HCT116 (cell line): ENCODE results near the gene AS3MT. TPM values are rescaled to one million over a fixed set of nuclear protein-coding genes. Genes with fewer than 3 reads are reported as not detected.

Experiments used
- ATAC-seq: fragments of 200-7000 bp; cut with Tn5 transposase; 2 replicates; pipeline ENCODE4 v1.9.1; 2020; ENCODE audit warnings: mild to moderate bottlenecking, moderate library complexity
- BruUV-seq: library from RNA; stranded (reverse); fragments of 400-500 nt; replicated peaks from 2 replicates; lab custom pipeline; 2021; lab: Mats Ljungman, UMichigan
- CTCF ChIA-PET: fragments of 300-600 bp; sonication (Branson Sonifier 250); formaldehyde crosslinking; loops from one replicate; lab custom pipeline; 2021; ENCODE audit warnings: antibody characterized with exemption; lab: Charles Lee
- POLR2A ChIA-PET: fragments of 300-600, 350-600 bp; sonication (Branson Sonifier 250); formaldehyde crosslinking; loops from one replicate; lab custom pipeline; 2021; ENCODE audit warnings: antibody characterized with exemption; lab: Charles Lee
- RAD21 ChIA-PET, 2 experiments: fragments of 300-600 bp; sonication (Branson Sonifier 250); formaldehyde crosslinking; loops; one replicate each; lab custom pipeline; 2023; ENCODE audit warnings: low total read pairs in 2 of 2; ENCODE audit not compliant: uncharacterized antibody in 2 of 2, unreplicated experiment in 2 of 2, low non-redundant PET in 1 of 2; lab: Charles Lee
- DNase-seq: peaks from one replicate; pipeline ENCODE4 v3.0.0-alpha.2; 2010; ENCODE audit warnings: low read depth, low spot score
- H2AFZ ChIP-seq: fragments of 200-600 bp; shearing (Covaris generic), sonication (generic); 2 replicates; pipeline ENCODE4 v1.6.1; 2017; ENCODE audit warnings: low read depth, mixed run types, mixed read lengths, antibody characterized with exemption, low read length; ENCODE audit not compliant: poor library complexity, severe bottlenecking
- H3K27ac ChIP-seq: 2 replicates; pipeline ENCODE4 v1.5.1; 2012; ENCODE audit warnings: low read depth, low read length
- H3K27me3 ChIP-seq: fragments of 200-600 bp; sonication (generic); 2 replicates; pipeline ENCODE4 v1.6.1; 2016; ENCODE audit warnings: mixed run types, low read length, mixed read lengths; ENCODE audit not compliant: insufficient read depth
- H3K36me3 ChIP-seq, 2 experiments: fragments of 200-500 bp in 1 of 2; fragments of 200-600 bp in 1 of 2; sonication (Bioruptor generic) in 1 of 2; sonication (generic) in 1 of 2; 2 replicates each; pipeline versions ENCODE4 v1.5.1 to v1.6.1; 2014 to 2016; ENCODE audit warnings: low read length in 2 of 2, inconsistent platforms in 1 of 2, mixed read lengths in 1 of 2, mixed run types in 1 of 2; ENCODE audit not compliant: insufficient read depth in 2 of 2, control insufficient read depth in 1 of 2
- H3K4me1 ChIP-seq, 2 experiments: fragments of 200-600 bp in 1 of 2; sonication (generic) in 1 of 2; 2 replicates each; pipeline versions ENCODE4 v1.5.1 to v1.6.1; 2012 to 2017; ENCODE audit warnings: low read length in 2 of 2, inconsistent platforms in 1 of 2, mild to moderate bottlenecking in 1 of 2, mixed read lengths in 1 of 2, mixed run types in 1 of 2, moderate library complexity in 1 of 2; ENCODE audit not compliant: insufficient read depth in 2 of 2, control insufficient read depth in 1 of 2
- H3K4me2 ChIP-seq: fragments of 200-600 bp; sonication (generic); 2 replicates; pipeline ENCODE4 v1.6.1; 2017; ENCODE audit warnings: mixed run types, low read length, mixed read lengths
- H3K4me3 ChIP-seq, 2 experiments: fragments of 200-600 bp in 1 of 2; sonication (generic) in 1 of 2; replicated peaks in 1 of 2; 2 replicates each; pipeline ENCODE4 v1.5.1; 2011 to 2016; ENCODE audit warnings: low read length in 2 of 2, control low read depth in 1 of 2, low read depth in 1 of 2, mild to moderate bottlenecking in 1 of 2, mixed read lengths in 1 of 2, mixed run types in 1 of 2
- H3K79me2 ChIP-seq: fragments of 200-600 bp; sonication (generic); 2 replicates; pipeline ENCODE4 v1.6.1; 2017; ENCODE audit warnings: mild to moderate bottlenecking, mixed run types, low read length, moderate library complexity, mixed read lengths; ENCODE audit not compliant: insufficient read depth
- H3K9ac ChIP-seq: fragments of 200-600 bp; sonication (generic); 2 replicates; pipeline ENCODE4 v1.6.1; 2016; ENCODE audit warnings: low read length, mixed read lengths
- H3K9me2 ChIP-seq: fragments of 200-600 bp; sonication (generic), shearing (Covaris generic); 2 replicates; pipeline ENCODE4 v1.6.1; 2017; ENCODE audit warnings: mixed run types, mild to moderate bottlenecking, moderate library complexity; ENCODE audit not compliant: insufficient read depth
- H3K9me3 ChIP-seq, 2 experiments: fragments of 200-500 bp in 1 of 2; fragments of 200-600 bp in 1 of 2; sonication (Bioruptor generic) in 1 of 2; sonication (generic) in 1 of 2; 2 replicates each; pipeline ENCODE4 v1.6.1; 2014 to 2017; ENCODE audit warnings: low read length in 2 of 2, mixed read lengths in 2 of 2, inconsistent platforms in 1 of 2, low read depth in 1 of 2, mild to moderate bottlenecking in 1 of 2, mixed run types in 1 of 2, moderate library complexity in 1 of 2; ENCODE audit not compliant: control insufficient read depth in 1 of 2, insufficient read depth in 1 of 2
- H4K20me1 ChIP-seq: fragments of 200-600 bp; sonication (generic), shearing (Covaris generic); 2 replicates; pipeline ENCODE4 v1.6.1; 2017; ENCODE audit warnings: mixed run types, mild to moderate bottlenecking, moderate library complexity; ENCODE audit not compliant: insufficient read depth
- YY1 ChIP-seq: IDR thresholded peaks from 2 replicates; pipeline ENCODE4 v1.6.1; 2011; ENCODE audit warnings: low read length, low read depth, moderate library complexity, mild to moderate bottlenecking; ENCODE audit not compliant: insufficient replicate concordance; ENCODE audit errors: extremely low read depth
- intact Hi-C: fragments of 100-400 bp; cut with micrococcal nuclease; formaldehyde crosslinking; loops from 2 replicates; pipeline ENCODE4 v1.10.0; 2022
- total RNA-seq: library from RNA; stranded (reverse); gene quantifications from one replicate; pipeline ENCODE4 v1.2.1, GENCODE V29; 2021; ENCODE audit not compliant: unreplicated experiment

The AS3MT gene
- total RNA-seq, 1 experiment from 2014 or later, result 0.79 TPM

- no peaks in the 10 kb centered on the region for H3K9me2 ChIP-seq
- H3K9me3 ChIP-seq, result no peaks in the 10 kb centered on the region
- intact Hi-C loops, result no loop called here
- H3K27me3 ChIP-seq, result no peaks in the 10 kb centered on the region
- no peak overlapping the region for H3K4me3 ChIP-seq
- H3K4me2 ChIP-seq, result no peak overlapping the region
- H3K36me3 ChIP-seq, result no peaks in the 10 kb centered on the region
- H3K4me1 ChIP-seq, result peaks cover 0 to 6% of the 10 kb centered on the region in 2 experiments; a peak in 3 of 4 replicates
- H3K9ac ChIP-seq, result no peak overlapping the region
- CTCF ChIA-PET, result no interaction called here
- H4K20me1 ChIP-seq, result no peaks in the 10 kb centered on the region
- DNase-seq (no peak), ATAC-seq (no peak)
- RAD21 ChIA-PET, result no interaction called here
- BruUV-seq, result no TSS peak
- H2AFZ ChIP-seq, result no peak overlapping the region
- H3K79me2 ChIP-seq, result no peaks in the 10 kb centered on the region
- H3K27ac ChIP-seq, result no peak overlapping the region
- no peak for TF ChIP-seq YY1
- POLR2A ChIA-PET, result no interaction called here
Observed at GRCh38 chr10:102951316-102951715, 82.0 kb downstream of the AS3MT start.

Other genes starting within 250 kb of the AS3MT start
- 91.6 TPM for gene TRIM8, start 225.0 kb upstream of the AS3MT start, total RNA-seq
- gene ARL3, start 155.1 kb upstream of the AS3MT start, total RNA-seq, result 13.3 TPM
- gene SFXN2, start 154.8 kb upstream of the AS3MT start, total RNA-seq, result 22.9 TPM
- gene WBP1L, start 125.5 kb upstream of the AS3MT start, total RNA-seq, result 25.2 TPM
- 4.0 TPM for gene CYP17A1, start 32.1 kb upstream of the AS3MT start, total RNA-seq
- gene BORCS7, start 15.2 kb upstream of the AS3MT start, total RNA-seq, result 15.9 TPM
- 23.1 TPM for gene CNNM2, start 48.8 kb downstream of the AS3MT start, total RNA-seq